GF-D8 (cell line): ENCODE data around the gene SCAMP2.

Experiments used
- DNase-seq: peaks from one replicate; lab custom pipeline; 2025; lab: John Stamatoyannopoulos, UW

Gene SCAMP2

DNA sequence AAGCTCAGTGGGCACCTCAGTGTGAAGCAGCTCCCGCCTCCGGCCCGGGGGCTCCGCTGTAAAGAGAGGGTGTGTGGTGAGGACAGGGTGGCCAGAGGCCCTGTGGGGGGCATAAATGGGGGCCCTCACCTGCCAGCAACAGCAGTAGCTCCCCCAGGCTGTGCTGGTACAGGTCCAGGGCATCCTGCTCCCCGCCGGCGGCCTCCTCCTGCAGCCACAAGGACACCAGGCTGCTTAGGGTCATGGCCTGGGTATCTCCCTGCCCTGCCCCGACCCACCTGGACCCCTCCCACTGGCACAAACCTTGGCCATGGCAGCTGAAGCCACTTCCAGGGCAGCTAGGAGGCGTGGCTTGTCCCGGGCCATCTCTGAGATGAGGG, 35.0 kb downstream of the SCAMP2 start:
- no peak for DNase-seq

DNA sequence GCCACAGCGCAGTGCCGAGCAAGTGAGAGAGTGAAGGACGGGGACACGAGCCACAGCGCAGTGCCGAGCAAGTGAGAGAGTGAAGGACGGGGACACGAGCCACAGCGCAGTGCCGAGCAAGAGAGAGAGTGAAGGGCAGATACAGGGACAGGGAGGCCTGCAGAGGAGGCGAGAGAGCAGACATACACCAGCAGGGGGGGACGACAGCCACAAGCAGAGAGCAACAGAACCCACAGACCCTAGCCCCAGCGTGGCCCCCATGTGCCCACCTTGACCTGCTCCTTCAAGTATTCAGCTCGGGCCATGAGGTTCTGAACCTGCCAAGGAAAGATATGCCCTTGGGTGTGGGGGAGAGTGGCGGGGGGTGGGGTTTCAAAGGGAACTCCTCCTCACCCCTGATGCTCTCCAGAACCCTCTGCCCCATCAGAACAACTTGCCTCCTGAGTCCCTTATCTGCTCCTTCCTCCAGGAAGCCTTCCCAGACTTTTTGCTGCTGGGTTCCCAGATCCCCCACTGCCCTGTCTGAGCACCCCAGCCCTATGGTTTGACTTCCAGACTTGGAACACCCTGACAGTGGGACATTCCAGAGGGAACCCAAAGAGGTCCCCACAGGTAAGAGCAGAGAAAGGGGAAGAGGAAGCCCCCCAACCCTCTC, 35.6 kb downstream of the SCAMP2 start:
- no peak for DNase-seq

DNA sequence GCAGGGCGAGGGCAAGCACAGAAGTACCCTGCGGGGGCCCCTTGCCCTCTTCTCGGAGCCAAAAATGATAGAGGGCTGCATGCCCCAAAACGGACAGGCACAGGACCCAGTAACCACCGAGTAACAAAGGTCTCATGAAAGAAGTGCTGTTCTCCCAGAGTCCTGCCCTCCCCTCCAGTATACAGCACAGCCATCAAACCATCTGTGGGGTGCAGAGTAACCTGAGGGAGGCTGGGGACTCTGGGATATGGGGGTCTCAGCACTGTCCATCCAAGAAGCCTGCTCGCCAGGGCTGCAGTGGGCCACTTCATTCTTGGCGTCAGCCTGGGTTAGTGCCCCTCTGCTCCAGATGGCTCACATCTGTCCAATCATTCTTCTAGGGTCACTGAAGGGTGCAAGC, 36.3 kb downstream of the SCAMP2 start:
- DNase-seq = no peak

DNA sequence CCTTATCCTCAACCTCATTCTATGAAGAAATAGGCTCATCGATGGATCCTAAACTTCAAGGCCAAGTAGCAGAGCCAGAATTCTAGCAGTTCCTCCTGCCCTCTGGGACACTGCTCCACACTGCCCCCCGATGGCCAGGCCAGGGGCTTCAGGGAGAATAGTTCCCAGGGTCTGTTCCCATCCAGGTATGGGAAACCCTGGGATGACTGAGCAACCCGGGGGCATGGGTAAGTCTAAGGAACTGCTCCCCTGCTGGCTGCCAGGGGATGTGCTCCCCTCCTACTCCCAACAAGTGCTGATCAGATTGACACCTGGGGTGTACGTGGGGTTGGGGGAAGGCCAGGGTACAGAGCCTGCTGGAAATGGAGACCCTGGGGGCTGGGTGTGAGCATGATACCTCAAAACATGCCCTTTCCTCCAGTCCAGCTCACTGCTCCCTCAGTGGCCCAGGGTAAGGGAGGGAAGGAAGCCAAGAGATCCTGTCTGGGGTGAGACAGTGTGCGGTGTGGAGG, 37.8 kb downstream of the SCAMP2 start:
- no peak for DNase-seq

DNA sequence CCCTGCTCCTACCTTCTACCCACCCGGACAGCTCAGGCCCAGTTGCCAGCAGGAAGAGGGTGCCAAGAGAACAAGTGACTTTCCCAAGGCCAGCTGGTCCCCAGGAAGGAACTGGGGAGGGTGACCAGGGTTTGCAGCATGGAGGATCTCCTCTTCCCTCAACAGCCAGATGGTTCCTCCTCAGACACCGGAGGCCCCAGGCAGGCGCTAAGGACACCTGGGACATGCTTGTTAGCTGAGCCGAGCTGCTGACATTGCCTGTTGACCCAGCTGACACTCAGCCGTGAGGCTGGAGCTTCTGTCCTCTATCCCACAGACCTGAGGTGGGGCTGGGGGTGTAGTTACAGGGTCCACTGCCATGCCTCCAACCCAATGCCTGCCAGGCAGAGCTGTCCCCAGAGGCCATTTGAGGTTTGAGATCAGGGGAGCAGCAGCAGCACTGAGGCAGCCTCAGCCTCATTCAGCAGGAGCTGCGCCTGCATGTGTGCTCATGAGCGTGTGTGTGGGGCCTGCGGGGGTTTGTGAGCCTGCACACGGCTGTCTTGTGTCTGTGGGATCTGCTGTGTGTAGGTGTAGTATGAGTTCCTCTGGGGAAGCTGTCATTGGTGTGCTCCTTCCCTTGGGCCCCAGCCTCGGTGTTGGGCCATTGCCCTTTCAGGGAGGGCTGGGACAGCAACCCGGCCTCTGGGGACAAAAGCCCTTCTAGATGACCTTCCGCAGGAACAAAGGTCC, 39.6 kb downstream of the SCAMP2 start:
- peak; percentile 18 for DNase-seq

DNA sequence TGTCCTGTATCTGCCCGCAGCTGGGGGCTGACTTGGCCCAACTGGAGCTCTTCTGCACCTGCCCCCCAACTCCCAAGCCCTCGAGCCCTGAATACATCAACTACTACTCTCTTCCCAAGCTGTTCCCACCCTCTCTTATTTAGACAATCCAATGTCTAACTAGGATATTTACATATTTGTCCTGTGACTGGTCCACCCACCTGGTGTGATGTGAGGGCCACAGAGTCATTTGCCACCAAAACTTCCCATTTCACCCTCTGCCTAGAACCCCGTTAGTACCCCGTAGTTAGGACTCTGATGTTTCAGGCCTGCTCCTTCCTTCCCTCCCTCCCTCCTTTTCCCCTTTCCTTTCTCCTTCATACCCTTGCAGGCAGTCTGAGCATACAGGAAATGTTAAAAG, 40.3 kb downstream of the SCAMP2 start:
- DNase-seq = no peak

DNA sequence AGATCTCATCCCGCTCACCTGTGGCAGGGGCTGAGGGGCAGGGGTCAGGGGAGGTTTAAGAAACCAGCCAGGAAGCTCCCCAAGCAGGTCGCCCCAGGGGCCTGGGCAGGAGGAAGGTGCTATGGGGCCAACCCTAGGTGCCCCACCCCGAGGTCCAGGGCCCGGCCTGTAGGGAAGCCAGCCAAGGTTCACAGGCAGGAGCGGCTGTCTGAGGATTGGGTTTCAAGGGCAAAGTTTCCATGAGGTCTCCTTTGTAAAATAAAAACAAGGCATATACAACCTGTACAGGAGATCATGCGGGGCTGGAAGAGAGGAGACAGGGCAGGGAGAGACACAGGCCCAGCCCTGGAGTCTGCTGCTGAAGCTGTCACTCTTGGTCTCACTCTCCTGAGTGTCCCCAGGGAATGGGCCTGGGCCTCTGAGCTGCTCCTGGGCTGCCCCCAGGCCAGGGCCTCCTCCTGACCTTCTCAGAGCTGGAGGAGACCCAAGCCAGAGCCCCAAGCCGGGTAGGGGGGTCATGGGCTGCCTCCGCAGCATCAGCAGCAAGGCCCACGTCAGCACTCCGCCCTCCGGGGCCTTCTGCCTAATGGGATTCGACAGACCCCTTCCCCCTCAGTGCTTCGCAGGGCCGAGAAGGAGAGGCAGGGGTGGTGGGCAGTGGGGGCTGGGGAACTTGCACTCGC, 41.2 kb downstream of the SCAMP2 start:
- no peak for DNase-seq

DNA sequence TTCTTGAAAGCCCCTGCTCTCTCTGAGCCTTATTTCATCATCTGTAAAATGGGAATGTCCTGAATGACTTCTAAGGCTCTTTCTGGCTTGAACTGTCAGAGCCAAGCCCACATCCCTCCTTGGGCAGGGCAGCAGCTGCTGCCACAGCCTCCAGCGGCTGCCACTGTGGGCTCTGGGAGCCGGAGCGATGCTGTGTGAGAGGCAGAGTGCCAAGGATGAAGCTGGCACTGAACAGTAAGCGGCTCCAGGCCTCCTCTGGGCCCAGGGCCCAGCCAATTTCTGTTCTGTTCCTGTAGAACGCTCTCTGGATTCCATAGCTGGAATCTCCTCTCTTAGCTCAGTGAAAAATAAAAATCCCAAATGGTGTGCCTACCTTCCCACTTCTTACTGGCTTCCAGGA, 42.3 kb downstream of the SCAMP2 start:
- no peak for DNase-seq

DNA sequence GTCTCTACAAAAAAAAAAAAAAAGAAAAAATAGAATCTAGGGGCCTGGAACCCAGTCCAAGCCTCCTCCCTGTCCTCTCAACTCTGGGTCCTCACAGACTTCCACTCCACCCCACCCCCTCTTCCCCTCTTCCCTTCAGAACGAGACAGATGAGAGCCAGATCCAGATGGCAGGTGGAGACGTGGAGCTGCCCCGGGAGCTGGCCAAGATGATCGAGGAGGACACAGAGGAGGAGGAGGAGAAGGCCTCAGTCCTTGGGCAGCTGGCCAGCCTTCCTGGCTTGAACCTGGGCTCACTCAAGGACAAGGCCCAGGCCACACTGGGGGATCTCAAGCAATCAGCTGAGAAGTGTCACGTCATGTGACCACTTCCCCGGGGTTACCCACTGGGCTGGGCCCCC, 43.2 kb downstream of the SCAMP2 start:
- DNase-seq = no peak

DNA sequence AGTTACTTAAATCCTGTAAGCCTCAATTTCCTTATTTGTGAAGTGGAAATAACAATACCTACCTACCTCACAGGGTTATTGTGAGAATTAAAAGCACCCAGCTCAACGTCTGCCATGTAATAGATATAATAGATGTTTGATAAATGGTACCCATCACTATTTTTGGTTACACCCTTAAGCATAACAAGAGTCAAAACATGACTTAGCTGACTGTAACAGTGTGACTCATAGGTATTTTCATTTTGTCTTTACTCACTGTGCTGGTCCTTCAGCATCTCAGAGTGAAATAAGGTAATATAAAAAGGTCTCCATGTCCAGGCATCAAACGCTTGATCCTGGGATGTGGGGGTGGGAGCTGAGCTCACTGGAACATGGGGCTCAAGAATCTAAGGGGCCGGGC, 43.7 kb downstream of the SCAMP2 start:
- DNase-seq = no peak

DNA sequence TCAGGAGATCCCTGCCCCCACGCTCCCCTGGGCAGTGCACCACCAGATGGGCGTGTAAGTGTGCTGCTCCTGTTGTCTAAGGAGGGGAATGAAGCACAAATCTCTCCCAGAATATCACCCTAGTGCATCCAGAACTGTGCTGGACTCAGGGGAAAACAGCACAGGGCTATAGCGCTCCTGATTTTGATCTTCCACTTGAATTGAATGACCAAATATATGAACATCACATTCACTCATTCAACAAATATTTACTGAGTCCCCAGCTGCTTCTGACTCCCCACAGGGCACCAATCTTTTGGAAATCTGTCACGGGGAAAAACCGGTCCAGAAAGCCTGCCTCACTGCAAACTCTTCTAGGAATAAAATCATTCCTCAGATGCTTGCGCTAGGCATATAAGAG, 44.3 kb downstream of the SCAMP2 start:
- no peak for DNase-seq

DNA sequence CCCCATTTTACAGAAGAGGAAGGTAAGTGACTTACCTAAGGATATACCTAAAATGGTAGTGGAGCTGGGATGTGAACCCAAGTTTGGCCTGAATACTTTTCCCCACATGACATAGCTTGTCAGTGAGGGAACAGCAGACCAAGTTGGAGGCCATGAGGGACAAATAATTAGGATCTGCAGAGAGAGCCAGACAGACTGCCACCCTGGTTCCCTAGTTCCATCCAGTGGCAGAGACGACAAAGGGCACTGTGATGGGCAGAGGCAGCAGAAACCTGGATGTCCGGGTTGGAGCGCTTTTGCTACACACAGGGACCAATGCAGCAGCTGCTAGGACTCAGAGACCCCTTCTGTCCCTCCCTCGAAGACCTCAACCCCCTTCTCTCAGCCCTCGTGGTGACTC, 45.6 kb downstream of the SCAMP2 start:
- no peak for DNase-seq

DNA sequence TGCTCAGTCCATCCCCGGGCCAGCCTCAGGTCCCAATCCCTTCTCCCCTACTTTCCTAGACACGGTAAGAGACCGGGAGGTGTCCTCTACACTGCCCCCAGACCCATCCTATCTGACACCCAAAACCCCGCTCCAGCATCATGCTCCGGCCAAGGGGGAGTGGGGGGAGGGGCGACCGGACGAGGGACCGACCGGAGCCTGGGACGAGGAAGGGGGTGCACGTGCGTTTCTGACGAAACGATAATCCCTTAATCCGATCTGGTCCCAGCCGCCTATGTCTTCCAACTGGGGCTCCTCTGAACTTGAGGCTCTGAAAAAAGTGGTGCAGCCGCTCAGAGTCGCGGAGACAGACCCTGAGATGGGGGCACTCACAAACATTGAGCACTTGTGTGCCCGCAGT, 46.2 kb downstream of the SCAMP2 start:
- no peak for DNase-seq

DNA sequence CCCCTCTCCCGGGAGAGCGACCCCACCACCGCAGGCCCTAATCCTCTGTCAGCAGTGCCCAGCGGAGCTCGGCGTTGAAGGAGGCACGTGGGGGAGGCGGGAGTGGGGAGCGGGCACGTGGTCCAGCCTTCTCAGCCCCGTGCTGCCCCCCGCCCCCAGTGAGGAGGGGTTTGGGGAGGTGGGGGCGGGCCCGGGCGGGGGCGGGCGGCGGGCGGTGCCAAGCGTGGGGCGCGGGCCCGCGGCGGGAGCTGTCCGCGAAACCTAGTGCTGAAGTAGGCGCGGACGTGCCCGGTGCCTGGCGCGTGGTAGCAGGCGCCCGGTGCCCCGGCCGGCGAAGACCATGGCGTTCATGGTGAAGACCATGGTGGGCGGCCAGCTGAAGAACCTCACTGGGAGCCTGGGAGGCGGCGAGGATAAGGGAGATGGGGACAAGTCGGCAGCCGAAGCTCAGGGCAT, 46.8 kb downstream of the SCAMP2 start, which contains the start of gene CPLX3:
Gene CPLX3 (plus strand): TSS at position 264 of the 456 bp plus-strand sequence. CDS start 77 bp downstream, at position 341.
- no peak for DNase-seq

DNA sequence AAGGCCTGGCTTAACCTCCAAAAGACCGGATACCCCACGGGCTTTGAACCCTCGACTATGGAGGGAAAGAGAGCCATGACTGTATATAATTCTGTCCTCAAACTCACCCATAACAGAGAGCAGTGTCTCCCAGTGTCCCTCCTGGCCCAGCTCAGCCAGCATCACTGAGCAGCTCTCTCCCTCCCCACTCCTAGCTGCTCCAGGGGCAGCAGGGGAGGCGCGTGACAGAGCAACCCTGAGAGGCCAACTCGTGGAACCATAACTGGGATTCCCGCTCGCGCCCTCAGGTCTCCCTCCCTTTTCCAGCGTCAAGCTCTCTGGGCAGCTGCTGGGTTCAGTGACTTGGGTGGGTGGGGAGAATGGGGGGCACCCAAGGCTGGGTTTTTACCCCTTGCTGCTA, 47.3 kb downstream of the SCAMP2 start:
- DNase-seq = no peak

DNA sequence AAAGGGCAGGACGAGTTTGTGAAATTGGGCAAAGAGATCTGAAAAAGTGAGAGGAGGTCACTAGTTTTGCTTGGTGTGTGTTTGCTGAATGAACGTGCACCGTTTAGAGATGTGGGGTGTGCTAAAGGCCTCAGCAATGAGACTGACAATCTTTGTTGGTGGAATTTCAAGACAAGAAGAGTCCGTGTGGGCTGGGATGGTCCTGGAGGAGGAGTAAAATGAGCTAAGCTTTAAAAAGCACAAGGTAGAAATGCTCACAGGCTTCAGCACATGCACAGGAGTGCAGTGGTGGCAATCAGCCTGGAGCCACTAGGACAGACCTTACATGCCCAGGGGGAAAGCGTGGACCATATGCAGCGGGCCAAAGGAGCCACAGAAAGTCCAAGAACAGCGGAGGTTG, 48.2 kb downstream of the SCAMP2 start:
- DNase-seq = no peak

DNA sequence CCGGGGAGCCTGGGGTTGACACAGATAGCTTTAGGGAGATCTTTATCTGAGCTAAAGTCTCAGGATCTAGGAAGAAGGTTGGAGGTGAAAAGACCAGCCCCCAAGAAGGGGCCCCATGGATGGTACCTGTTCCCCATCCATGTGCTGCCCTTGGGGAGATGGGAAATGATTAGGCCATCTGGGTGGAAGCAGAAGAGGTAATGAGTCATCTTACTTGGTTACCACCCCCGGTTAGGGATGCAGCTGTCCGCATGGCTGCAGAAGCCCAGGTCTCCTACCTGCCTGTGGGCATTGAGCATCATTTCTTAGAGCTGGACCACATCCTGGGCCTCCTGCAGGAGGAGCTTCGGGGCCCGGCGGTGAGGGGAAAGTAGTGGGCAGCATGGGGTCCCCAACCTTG, 49.8 kb downstream of the SCAMP2 start:
- no peak for DNase-seq

DNA sequence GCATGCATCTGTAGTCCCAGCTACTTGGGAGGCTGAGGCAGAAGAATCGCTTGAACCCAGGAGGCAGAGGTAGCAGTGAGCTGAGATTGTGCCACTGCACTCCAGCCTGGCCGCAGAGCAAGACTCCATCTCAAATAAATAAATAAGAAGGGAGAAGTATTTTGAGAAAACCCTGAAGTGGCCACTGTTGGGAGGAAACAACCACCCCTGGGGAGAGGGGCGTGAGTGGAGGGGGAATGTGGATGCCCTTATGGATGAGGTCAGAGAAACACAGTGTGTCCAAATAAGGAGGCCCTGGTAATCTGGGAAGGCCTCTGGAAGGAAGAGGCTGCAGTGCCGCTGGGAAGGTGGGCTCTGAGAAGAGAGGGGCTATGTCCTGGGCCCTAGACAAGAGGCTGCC, 50.9 kb downstream of the SCAMP2 start:
- DNase-seq = no peak

DNA sequence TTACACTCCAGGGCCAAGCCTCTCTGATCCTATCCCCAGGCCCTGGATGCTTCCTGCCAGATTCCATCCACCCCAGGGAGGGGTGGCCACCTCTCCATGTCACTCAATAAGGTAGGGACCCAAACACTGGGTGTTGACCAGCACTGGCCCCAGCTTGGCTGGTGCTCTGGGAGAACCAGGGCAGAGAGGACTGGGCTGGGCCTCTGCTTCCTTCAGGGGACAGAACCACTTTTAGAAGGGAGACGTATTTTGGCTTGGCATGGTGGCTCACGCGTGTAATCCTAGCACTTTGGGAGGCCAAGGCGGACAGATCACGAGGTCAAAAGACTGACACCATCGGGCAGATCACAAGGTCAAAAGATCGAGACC, 51.4 kb downstream of the SCAMP2 start:
- DNase-seq = no peak

DNA sequence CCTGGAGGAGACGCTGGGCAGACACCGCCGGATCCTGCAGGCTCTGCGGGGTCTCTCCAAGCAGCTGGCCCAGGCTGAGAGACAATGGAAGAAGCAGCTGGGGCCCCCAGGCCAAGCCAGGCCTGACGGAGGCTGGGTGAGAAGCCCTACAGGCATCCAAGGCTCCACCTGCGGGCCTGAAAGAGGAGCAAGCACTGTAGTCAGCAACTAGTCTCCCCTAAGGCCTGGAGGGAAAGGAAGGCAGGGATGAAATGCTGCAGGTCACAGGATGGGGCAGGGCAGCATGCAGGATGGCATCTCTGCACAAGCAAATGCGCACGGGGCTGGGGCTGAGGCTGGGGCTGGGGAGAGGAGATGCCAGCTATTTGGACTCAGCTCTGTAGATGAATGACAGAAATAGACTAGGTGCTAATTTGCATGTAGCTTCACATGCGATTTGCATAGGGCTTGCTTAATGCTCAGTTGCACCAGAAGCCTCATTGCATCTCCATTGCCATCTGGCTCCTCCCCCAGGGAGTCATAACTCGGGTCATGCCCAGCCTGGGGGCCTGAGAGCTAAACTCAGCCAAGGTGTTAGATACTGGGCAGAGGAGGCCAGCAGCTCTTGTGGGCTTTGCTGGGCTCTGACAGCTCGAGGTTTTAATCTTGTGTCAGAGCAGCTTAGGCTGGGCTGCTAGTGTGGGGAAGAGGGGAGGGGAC, 51.9 kb downstream of the SCAMP2 start:
- no peak for DNase-seq

DNA sequence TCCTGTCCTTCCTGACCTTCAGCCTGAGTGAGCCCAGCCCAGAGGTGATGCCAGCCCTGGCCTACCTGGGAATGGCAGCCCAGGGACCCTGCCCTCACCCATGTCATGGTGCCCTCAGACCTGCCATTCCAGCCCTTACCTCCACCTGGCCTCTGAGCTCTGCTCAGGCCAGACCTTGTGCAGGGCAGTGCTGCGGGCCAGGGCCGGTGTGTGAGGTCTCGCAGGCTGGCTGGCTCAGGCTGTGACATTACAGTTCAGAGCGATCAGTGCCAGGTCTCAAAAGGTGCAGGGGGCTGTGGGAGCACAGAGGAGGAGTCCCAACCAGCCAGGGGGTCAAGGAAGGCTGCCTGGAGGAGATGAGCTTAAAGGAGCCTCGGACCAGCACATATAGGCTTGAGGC, 53.1 kb downstream of the SCAMP2 start:
- no peak for DNase-seq

DNA sequence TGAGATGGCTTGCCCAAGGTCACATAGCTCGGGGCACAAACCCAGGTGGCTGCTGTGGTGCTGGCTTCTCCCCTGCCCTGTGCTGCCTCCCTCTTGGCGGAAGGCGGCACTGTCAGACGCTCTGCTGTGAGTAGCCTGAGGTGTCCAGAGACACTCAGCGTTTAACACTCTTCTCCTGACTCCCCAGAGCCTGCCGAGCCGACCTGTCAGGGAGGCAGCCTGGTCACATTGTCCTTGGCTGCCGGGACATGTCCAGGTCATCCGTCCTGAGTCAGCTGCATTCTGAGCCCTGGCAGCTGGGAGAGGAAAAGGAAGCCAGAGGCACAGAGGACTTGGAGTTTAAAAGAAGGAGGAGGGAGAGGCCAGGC, 55.8 kb downstream of the SCAMP2 start:
- DNase-seq = no peak
